Suppressor macrophage treated with lipopolysaccharide for 4 hours (primary cell): ENCODE data around the gene ERC2.

Experiments
- DNase-seq: peaks from one replicate; pipeline ENCODE4 v3.0.0-alpha.2; 2020

Gene ERC2

GRCh38 chr3:55564726-55565125 lies 903.5 kb downstream of the ERC2 start:
- DNase-seq: no peak

GRCh38 chr3:55562700-55563099 lies 905.6 kb downstream of the ERC2 start:
- no peak for DNase-seq

DNA sequence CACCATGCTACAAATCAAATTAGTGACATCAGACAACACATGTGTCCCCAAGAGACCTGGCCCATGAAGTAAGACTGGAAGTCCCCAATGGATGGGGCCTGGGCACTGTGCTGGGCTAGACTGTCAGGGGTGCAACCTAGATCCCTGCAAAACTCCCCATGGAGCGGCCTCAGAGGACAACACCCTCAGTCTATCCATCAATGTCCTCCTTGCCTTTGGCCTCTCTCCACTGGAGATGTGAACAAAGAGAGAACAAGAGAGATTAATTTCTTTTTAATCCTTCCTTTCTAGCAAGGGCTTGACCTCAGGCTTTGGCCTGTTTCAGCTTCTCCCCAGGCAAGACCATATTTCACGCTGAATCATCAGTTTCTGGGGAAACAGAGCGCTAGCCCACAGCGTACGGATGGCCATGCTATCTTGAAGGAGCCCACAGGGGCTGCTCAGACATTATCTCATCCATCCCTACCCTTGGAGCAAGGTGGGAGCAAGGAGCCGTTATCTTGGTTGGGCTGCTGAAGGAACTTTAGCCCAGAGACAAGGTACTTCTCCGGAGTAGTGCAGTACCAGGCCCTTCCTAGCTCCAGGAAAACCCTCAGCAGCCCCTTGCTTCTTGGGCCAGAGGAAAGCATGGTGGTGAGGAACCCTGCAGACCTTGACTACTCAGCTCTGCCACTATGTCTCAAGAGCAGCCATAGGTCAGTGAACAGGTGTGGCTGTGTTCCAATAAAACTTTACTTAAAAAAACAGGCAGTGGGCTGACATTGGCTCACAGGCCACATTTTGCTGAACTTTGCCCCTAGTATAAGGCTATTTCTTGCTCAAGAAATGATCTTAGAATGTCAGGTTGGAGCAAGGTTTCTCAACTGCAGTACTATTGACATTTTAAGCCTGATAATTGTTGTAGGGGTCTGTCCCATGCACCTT lies 908.5 kb downstream of the ERC2 start:
- DNase-seq: no peak

DNA sequence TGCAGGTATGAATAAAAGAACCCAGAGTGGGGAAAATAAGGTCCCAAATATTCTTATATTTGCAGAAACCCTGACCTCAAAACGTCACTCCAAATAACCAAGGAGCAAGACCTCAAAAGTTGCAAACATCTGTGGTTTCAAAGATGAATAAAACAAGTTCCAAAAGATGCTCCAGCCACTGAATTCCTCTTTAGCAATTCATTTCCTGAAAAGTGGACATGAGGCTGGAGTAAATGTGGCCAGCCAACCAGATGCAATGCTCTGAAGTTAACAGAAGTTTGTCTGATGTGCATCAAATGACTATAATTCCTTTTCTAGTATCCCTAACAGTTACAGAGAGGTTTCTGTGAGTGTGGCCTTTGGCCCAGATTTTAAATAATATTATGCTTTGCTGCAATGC lies 910.0 kb downstream of the ERC2 start:
- no peak for DNase-seq

GRCh38 chr3:55557549-55557948 lies 910.7 kb downstream of the ERC2 start:
- DNase-seq: no peak

- no peak for DNase-seq
These were observed 911.4 kb downstream of the ERC2 start for GRCh38 chr3:55556619-55557537.

GRCh38 chr3:55555873-55556618 lies 912.2 kb downstream of the ERC2 start:
- DNase-seq: no peak

GRCh38 chr3:55554634-55555425 lies 913.4 kb downstream of the ERC2 start:
- no peak for DNase-seq

DNA sequence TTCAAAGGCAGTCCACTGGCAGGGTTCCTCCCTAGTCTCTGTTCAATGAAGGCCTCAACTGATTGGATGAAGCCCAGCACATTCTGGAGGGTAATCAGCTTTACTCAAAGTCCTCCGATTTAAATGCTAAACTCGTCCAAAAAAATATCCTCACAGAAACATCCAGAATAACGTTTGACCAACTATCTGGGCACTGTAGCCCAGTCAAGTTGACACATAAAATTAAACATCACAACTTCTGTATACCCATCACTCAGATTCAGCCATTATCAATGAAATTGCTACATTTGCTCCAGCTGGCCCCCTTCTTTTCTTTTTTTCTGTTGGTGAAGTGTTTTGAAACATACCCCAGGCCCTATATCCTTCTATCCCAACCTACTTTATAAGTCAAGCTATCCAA lies 916.6 kb downstream of the ERC2 start:
- no peak for DNase-seq

- DNase-seq: no peak
These were observed 919.1 kb downstream of the ERC2 start for GRCh38 chr3:55549177-55549576.

DNA sequence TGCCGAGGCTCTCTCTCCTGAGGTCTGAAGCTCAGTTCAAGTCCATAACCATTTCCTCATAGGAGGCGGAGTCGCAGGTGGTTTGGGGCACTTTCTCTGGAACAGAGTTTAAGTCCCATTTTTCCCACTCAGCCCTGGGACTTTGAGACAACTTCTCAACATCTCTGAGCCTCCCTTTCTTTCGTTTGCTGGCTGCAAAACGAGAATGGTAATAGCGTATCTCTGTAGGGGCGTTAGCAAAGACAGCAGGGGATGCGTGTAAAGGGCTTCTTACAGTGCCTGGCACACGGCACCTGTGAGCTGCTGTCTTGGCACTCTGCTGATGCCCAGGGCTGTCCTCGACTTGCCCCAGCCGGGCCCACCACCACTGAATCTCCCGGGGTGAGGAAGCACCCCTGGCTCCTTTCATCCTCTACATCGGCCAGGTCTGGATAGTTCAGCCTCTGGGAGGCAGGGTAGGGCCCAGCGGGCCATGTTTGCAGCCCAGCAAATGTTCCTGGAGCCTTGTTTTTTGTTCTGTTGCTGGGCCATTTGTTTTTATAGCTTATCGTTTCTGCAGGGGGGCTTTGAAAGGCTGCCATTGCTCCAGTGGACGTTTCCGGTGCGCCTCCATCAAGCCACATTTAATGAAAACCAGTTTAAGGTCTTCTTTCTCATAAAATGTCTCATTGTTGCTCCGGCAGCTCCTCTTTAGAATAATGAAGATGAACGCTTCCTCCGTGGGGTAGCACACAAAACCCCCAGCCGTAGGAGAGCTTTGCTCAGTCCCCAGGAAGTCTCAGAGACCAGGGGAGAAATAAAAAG lies 921.2 kb downstream of the ERC2 start:
- DNase-seq: no peak

DNA sequence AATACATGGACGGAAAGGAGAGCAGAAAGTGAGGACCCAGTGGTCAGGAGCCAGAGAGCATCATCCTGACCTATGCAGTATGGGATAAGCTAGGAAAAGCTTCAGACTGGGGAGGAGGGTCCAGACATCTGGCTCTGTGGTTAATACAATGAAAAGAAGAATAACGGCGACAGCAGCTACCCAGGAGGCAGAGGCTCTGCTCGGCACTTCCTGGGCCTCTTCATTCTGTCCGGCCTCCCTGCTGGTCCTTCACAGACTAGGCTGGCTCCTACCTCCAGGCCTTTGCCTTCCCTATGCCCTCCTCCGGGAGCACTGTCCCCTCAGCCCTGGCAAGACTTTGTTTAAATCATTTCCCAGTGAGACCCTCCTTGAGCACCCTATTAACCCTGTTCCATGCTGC lies 922.3 kb downstream of the ERC2 start:
- DNase-seq: no peak

GRCh38 chr3:55544219-55544618 lies 924.0 kb downstream of the ERC2 start:
- DNase-seq: no peak

DNA sequence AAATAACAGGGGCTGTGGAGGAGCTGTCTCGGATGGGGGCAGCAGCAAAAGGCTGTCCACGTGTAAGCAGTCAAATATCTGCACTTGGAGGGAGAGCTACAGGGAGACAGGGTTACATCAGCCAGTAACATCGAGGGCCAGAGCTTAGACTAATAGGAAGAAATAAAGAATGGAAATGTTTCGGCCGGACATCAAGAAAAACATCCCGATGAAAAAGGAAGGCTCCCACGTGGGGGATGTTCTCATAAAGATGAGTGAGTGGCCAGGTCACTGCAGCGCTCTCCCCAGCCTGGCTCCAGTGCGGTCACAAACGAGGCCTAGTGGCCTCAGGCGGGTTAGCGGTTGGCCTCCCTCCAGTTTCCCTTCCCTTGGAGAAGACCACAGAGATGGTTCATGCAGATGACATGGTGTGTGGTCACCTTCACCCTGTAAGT lies 925.1 kb downstream of the ERC2 start:
- no peak for DNase-seq

DNA sequence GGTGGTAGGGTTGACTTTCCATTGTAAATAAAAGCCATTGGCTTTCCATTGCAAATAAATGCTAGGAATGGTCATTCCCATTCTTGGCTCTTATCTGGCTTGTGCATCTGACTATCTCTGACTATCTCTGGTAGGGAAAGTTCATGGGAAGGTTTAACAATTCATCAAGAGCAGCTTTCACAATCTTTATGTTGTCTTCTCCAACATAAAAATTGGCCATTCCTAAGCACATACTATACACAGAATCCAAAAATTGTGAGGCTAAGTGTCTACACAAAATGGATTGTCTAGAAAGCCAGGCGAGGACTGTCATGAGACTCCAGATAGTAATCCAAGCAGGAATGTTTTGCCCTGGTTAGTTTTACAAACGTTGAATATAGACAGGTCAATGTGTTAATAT lies 926.8 kb downstream of the ERC2 start:
- DNase-seq: no peak

DNA sequence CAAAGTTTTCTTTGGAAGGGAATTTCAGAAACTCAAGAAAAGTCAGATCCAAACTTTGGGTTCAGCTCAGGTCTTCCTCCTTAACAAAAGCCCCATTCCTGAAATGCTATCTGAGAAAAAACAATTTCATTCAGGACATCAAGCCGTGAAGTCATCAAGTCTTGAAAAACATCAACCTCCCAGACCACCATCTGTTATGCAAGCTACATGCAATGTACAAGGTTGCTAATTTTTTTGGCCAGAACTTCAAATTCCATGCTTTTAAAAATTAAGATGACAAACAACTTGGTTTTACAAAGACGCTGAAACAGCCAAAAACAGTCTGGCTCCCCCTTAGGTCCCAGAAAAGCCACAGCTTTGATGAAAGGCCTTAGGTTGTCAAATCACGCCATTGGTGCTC lies 927.3 kb downstream of the ERC2 start:
- no peak for DNase-seq

- DNase-seq: no peak
These were observed 927.7 kb downstream of the ERC2 start for GRCh38 chr3:55540579-55540978.

DNA sequence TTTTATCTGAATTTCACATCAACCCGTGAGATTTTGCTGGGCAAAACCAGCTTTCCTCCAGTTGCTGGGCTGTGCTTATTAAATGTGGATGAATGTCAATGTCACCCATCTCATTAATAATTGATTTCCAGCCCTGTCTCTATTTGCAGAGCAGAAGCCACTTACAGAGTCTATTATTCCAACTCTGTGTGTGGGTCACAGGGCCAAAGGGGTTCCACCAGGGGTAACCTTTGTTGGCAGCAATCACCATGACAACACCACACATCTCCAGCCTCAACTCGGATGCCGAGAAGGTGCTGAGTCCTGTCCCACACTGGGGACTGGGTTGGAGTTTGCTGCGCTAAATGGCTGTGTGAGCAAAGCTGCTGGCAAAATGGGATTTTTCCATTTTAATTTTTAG lies 930.1 kb downstream of the ERC2 start:
- DNase-seq: no peak

GRCh38 chr3:55537563-55537962 lies 930.7 kb downstream of the ERC2 start:
- DNase-seq: no peak

GRCh38 chr3:55537129-55537528 lies 931.1 kb downstream of the ERC2 start:
- DNase-seq: no peak

DNA sequence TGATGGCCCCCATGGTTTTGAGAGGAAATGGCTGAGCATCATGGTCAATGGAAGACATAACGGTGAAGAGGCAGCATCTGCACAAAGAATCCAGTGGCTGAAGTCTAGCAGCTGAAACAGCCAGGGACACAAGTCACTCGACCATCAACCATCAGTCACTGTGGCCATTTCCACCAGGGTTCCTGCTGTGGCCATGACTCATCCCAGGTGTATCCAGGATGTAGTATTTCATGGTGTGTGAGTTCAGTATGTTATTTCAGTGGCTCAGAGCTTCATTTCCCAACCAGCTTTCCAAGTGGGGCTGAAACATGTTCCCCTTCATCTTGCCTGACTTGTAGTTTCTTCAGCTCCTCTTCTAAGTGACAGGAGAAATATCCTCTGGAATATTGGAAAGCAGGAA lies 933.4 kb downstream of the ERC2 start:
- no peak for DNase-seq
